GM23248 (cell line): ENCODE measurements around the gene SPDYC.

Experiments used
- EZH2 ChIP-seq: fragments of 200-600 bp; sonication (generic); IDR thresholded peaks from 2 replicates; pipeline ENCODE4 v1.6.1; 2018; ENCODE audit warnings: antibody characterized with exemption, mild to moderate bottlenecking; ENCODE audit not compliant: insufficient read depth, poor library complexity, severe bottlenecking
- EZH2phosphoT487 ChIP-seq: fragments of 200-600 bp; sonication (generic); IDR thresholded peaks from 2 replicates; pipeline ENCODE4 v1.6.1; 2018; ENCODE audit warnings: antibody characterized with exemption, moderate library complexity, mild to moderate bottlenecking, low read depth; ENCODE audit not compliant: insufficient read depth

DNA sequence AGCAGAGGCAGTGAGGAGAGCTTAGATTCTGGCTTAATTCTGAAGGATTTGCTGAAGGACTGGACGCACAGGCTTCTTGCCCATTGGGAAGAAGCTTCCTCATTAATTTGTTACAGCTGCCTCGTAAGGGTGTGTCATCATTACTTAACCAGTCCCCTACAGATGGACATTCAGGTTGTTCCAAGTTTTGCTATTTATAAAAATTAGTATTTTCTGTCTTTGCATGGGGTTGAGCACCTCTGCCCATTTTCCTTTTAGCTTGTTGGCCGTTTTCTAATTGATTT lies 49.8 kb downstream of the SPDYC start:
- no peak for TF ChIP-seq EZH2phosphoT487
- TF ChIP-seq EZH2 = no peak
